Coronary artery (tissue), 2 donors: ENCODE measurements around the gene IARS2.
"Not testable (repeated sequence)": the region's sequence is repeated elsewhere in the genome, so short reads cannot be mapped to it uniquely, and the experiment has no call there.

ENCODE experiments used
- DNase-seq: peaks from one replicate; pipeline ENCODE4 v3.0.0-alpha.2; 2017; ENCODE audit warnings: low spot score
- H3K27ac ChIP-seq, 2 donors: fragments of 200-600 bp; sonication (generic); one replicate each; pipeline ENCODE4 v1.5.1; 2016 to 2019
- H3K4me3 ChIP-seq: fragments of 200-600 bp; sonication (generic); 2 replicates; pipeline ENCODE4 v1.5.1; 2016; ENCODE audit warnings: mild to moderate bottlenecking, moderate library complexity
- CTCF ChIP-seq: fragments of 200-600 bp; sonication (generic); IDR thresholded peaks from one replicate; pipeline ENCODE4 v1.5.1; 2019; ENCODE audit warnings: antibody characterized with exemption

The IARS2 gene

GRCh38 chr1:220156620-220157146, 62.8 kb downstream of the IARS2 start:
- Histone ChIP-seq H3K4me3 (no peak overlapping the region), H3K27ac (no peak overlapping the region)
- no peak for TF ChIP-seq CTCF
- no peak for DNase-seq

- no peak for DNase-seq
- no peak for TF ChIP-seq CTCF
- H3K27ac ChIP-seq: no peak overlapping the region
- no peak overlapping the region for H3K4me3 ChIP-seq
Observed at GRCh38 chr1:220157738-220158137, 63.8 kb downstream of the IARS2 start.

GRCh38 chr1:220158530-220158929, 64.6 kb downstream of the IARS2 start:
- not testable (repeated sequence) for H3K27ac ChIP-seq, DNase-seq, H3K4me3 ChIP-seq

- no peak for TF ChIP-seq CTCF
- Histone ChIP-seq H3K27ac (no peak overlapping the region), H3K4me3 (no peak overlapping the region)
- DNase-seq: no peak
Observed at GRCh38 chr1:220159041-220159440, 65.1 kb downstream of the IARS2 start.

- H3K27ac ChIP-seq: no peak overlapping the region
- no peak for DNase-seq
- no peak overlapping the region for H3K4me3 ChIP-seq
- TF ChIP-seq CTCF: no peak
Observed at GRCh38 chr1:220160027-220160426, 66.1 kb downstream of the IARS2 start.

- no peak for TF ChIP-seq CTCF
- H3K27ac ChIP-seq: no peak overlapping the region
- H3K4me3 ChIP-seq: no peak overlapping the region
- no peak for DNase-seq
Observed at GRCh38 chr1:220164116-220164515, 70.2 kb downstream of the IARS2 start.

GRCh38 chr1:220164517-220164916, 70.6 kb downstream of the IARS2 start:
- TF ChIP-seq CTCF: no peak
- H3K4me3 ChIP-seq: no peak overlapping the region
- DNase-seq: no peak
- no peak overlapping the region for H3K27ac ChIP-seq

GRCh38 chr1:220166853-220167252, 72.9 kb downstream of the IARS2 start:
- H3K27ac ChIP-seq: no peak overlapping the region
- no peak overlapping the region for H3K4me3 ChIP-seq
- DNase-seq: no peak
- no peak for TF ChIP-seq CTCF

GRCh38 chr1:220169887-220170286, 76.0 kb downstream of the IARS2 start:
- DNase-seq, H3K27ac ChIP-seq, H3K4me3 ChIP-seq: not testable (repeated sequence)
